Esophagus squamous epithelium (tissue), 4 donors: ENCODE measurements around the gene SNX5.

Experiments used
- CTCF ChIP-seq, 6 experiments: fragments of 450-650 bp in 4 of 6; fragments of 200-600 bp in 2 of 6; sonication (generic) in 2 of 6; IDR thresholded peaks; one replicate each; pipeline ENCODE4 v1.5.1; 2016 to 2019; ENCODE audit warnings: antibody characterized with exemption in 6 of 6, mild to moderate bottlenecking in 4 of 6, moderate library complexity in 4 of 6
- POLR2A ChIP-seq, 4 donors: fragments of 450-650 bp; IDR thresholded peaks; one replicate each; pipeline ENCODE4 v1.6.1; 2017; ENCODE audit warnings: antibody characterized with exemption in 4 of 4, mild to moderate bottlenecking in 4 of 4, moderate library complexity in 3 of 4

GRCh38 chr20:17939622-17940223 is 28.9 kb downstream of the SNX5 start:
- TF ChIP-seq CTCF (IDR thresholded peaks at IDR 0.05): no peak
- no peak for TF ChIP-seq POLR2A (IDR thresholded peaks at IDR 0.05)
